Activated CD8-positive, alpha-beta memory T cell treated with anti-CD3 and anti-CD28 coated beads for 36 hours (primary cell): Measurements from ENCODE around the gene ARSI. TPM values are rescaled to one million over a fixed set of nuclear protein-coding genes. Genes with fewer than 3 reads are reported as not detected.

Experiments
- CTCF ChIA-PET: fragments of 350-600 bp; sonication (Branson Sonifier 250); formaldehyde crosslinking; loops from one replicate; lab custom pipeline; 2021; ENCODE audit warnings: antibody characterized with exemption; lab: Charles Lee
- POLR2A ChIA-PET: fragments of 350-600 bp; sonication (Branson Sonifier 250); formaldehyde crosslinking; loops from one replicate; lab custom pipeline; 2021; ENCODE audit warnings: antibody characterized with exemption; lab: Charles Lee
- total RNA-seq, 2 experiments: library from RNA; stranded (reverse); gene quantifications; one replicate each; pipeline ENCODE4 v1.2.3, GENCODE V29; 2021

Gene ARSI
- total RNA-seq, 2 experiments from 2014 or later, result not detected

GRCh38 chr5:150313501-150313900 is 10.8 kb upstream of the ARSI start:
- POLR2A ChIA-PET, result no interaction called here
- CTCF ChIA-PET, result interaction anchor here (0.7 kb wide), 1 partner anchor 86 kb away, joined by 3 read pairs; no protein-coding TSS in a partner anchor

- POLR2A ChIA-PET, result no interaction called here
- CTCF ChIA-PET, result interaction anchor here (0.6 kb wide), 1 partner anchor 22 kb away, joined by 3 read pairs; no protein-coding TSS in a partner anchor
Observed at GRCh38 chr5:150312518-150312917, 9.8 kb upstream of the ARSI start.

GRCh38 chr5:150311015-150311692 is 8.4 kb upstream of the ARSI start:
- ChIA-PET CTCF (no interaction called here), POLR2A (no interaction called here)

- ChIA-PET POLR2A (no interaction called here), CTCF (no interaction called here)
Observed at GRCh38 chr5:150310246-150310645, 7.5 kb upstream of the ARSI start.

- POLR2A ChIA-PET, result no interaction called here
- CTCF ChIA-PET, result no interaction called here
Observed at GRCh38 chr5:150309886-150310239, 7.2 kb upstream of the ARSI start.

GRCh38 chr5:150309101-150309885 is 6.6 kb upstream of the ARSI start:
- ChIA-PET CTCF (no interaction called here), POLR2A (no interaction called here)

- ChIA-PET POLR2A (no interaction called here), CTCF (interaction anchor here (0.7 kb wide), 1 partner anchor 305 kb away, joined by 3 read pairs; no protein-coding TSS in a partner anchor)
Observed at GRCh38 chr5:150307617-150308426, 5.1 kb upstream of the ARSI start.

- ChIA-PET CTCF (no interaction called here), POLR2A (no interaction called here)
Observed at GRCh38 chr5:150306775-150307174, 4.1 kb upstream of the ARSI start.

- CTCF ChIA-PET, result no interaction called here
- POLR2A ChIA-PET, result no interaction called here
Observed at GRCh38 chr5:150305557-150305956, 2.9 kb upstream of the ARSI start.

- CTCF ChIA-PET, result no interaction called here
- POLR2A ChIA-PET, result no interaction called here
Observed at GRCh38 chr5:150305095-150305494, 2.4 kb upstream of the ARSI start.

GRCh38 chr5:150304481-150305081 is 1.9 kb upstream of the ARSI start:
- POLR2A ChIA-PET, result no interaction called here

GRCh38 chr5:150303660-150304386 is 1.1 kb upstream of the ARSI start:
- ChIA-PET CTCF (no interaction called here), POLR2A (no interaction called here)

More at GRCh38 chr5:150304481-150305081, 1.9 kb upstream of the ARSI start:
- CTCF ChIA-PET, result no interaction called here

- CTCF ChIA-PET, result no interaction called here
- POLR2A ChIA-PET, result no interaction called here
Observed at GRCh38 chr5:150303070-150303615, 438 bp upstream of the ARSI start.

- POLR2A ChIA-PET, result no interaction called here
- CTCF ChIA-PET, result interaction anchor here (0.7 kb wide), 1 partner anchor 311 kb away, joined by 3 read pairs; no protein-coding TSS in a partner anchor
Observed at GRCh38 chr5:150301901-150302300, 804 bp downstream of the ARSI start.

GRCh38 chr5:150301170-150301505 is 1.6 kb downstream of the ARSI start:
- CTCF ChIA-PET, result no interaction called here
- POLR2A ChIA-PET, result no interaction called here

GRCh38 chr5:150300496-150301169 is 2.1 kb downstream of the ARSI start:
- POLR2A ChIA-PET, result no interaction called here
- CTCF ChIA-PET, result no interaction called here

- POLR2A ChIA-PET, result no interaction called here
Observed at GRCh38 chr5:150299571-150300327, 3.0 kb downstream of the ARSI start.

More at GRCh38 chr5:150299571-150300327, 3.0 kb downstream of the ARSI start:
- CTCF ChIA-PET, result interaction anchor here (1.4 kb wide), 1 partner anchor 20 kb away, joined by 3 read pairs; no protein-coding TSS in a partner anchor
